HG03103 (cell line): ENCODE measurements around the gene NBL1.

Source experiments
- ATAC-seq: cut with Tn5 transposase; IDR thresholded peaks from one replicate; pipeline ENCODE4 v1.9.1; 2021; ENCODE audit warnings: low read depth; ENCODE audit not compliant: unreplicated experiment

The NBL1 gene

DNA sequence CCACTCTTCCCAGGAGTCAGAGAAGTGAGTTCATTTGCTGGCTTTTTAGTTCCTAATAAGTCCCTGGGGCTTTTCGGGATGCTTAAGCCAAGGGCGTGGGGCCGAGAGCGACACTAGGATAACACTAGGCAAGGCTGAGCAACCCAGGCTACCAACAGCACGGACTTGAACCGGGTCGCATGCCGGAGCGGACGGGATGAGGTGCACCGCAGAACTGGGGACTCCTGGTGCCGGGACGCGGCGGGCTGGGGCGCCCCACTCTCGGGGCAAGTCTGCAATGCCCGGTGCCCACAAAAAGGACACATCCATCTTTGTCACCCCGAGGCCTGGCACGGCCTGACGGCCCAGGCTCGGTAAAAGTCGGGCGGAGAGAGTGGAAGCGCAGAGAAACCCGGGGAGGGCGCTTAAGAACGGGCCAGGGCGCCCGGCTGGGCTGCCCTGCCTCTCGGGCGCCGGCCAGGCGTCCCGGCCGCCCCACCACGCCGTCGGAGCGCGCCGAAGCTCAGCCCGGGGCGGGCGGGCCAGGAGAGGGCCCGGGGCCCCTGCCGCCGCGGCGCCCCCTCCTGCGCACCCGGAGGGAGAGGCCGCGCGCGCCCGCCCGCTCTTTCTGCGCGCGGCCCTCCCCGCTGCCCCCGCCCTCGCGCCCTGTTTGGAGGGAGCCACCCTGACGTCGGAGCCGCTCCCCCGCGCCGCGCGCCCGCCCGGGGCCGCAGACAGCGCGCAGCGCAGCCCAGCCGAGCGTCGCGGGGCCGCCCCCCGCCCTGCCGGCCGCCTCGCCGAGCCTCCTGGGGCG lies at the start of gene NBL1:
Gene NBL1 (plus strand): TSS at position 710 of the 793 bp plus-strand sequence. CDS start 10,720 bp downstream, outside the sequence.
- ATAC-seq = no peak

- no peak for ATAC-seq
These were observed 47.9 kb upstream of the NBL1 start for GRCh38 chr1:19596065-19596713.

DNA sequence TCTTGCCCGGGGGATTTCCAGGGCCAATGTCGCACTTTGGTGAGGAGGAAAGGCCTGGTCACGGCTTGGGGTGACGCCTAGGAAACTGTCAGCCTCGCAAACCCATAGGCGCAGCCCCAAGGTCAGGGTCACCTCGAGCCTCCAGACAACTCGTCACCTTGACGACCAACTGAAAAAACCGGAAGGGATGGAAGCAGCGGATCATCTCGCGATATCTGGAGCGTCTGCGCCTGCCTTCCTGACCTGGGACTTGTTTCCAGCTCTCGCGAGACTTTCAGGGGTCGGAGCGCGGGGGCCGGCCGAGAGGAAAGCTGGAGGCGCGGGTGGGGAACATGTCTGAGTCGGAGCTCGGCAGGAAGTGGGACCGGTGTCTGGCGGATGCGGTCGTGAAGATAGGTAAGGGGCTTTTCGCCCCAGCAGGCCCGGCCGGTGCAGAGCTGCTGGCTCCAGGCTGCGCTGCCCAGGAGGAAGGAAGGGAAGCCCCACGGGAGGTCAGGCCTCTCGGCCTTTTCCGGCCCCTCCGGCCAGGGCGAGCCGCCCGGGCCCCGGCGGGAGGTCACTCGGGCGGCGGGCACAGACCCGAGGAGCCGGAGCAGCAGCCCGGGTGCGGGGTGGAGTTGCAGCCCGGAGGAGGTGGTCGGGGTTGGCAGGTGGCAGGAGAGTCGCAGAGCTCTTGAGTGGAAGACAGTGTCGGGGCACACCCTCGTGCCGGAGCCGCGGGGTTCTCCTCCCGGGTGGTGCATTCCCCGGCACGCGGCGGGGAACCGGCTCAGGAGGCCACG lies 47.2 kb upstream of the NBL1 start:
- peak; percentile 87 for ATAC-seq

- no peak for ATAC-seq
These were observed 46.4 kb upstream of the NBL1 start for GRCh38 chr1:19597496-19598309.

DNA sequence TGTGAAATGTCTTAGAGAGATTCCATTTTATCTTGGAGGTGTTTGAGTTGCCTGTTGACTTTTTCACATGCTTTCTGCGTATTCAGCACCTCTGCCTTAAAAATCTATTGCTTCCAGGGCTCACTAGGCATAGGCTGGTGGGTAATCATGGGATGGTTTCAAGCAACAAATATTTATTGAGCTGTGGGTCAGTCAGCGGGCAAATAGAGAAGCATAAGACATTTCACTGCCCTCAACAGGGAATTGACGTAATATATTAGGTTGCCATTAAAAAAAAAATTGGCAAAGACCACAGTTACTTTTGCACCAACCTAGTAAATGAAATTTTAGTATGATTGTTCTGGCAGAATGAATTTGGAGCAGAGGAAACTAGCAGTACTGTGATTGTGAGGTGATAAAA lies 44.3 kb upstream of the NBL1 start:
- ATAC-seq = no peak

- no peak for ATAC-seq
These were observed 41.6 kb upstream of the NBL1 start for GRCh38 chr1:19602486-19602885.

DNA sequence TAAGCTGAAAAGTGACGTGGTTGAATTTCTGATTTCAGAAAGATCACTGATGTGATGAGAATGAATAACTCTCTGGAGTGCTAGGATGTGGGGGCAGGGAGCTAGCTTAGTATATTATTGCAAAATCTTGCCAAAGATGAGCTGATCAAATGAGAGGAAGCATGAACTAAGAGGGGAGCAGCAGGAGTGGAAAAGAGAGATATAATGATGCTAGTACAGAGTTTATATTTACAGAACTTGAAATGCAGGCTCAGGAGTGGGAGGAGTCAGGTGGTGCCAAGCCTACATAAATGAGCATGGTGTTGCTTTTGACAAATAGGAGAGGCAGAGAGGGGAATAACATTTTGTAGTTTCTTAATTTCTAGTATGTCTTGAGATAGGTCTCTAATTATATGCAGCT lies 38.1 kb upstream of the NBL1 start:
- ATAC-seq = no peak

- no peak for ATAC-seq
These were observed 37.1 kb upstream of the NBL1 start for GRCh38 chr1:19606817-19607642.

- no peak for ATAC-seq
These were observed 35.9 kb upstream of the NBL1 start for GRCh38 chr1:19608232-19608631.

DNA sequence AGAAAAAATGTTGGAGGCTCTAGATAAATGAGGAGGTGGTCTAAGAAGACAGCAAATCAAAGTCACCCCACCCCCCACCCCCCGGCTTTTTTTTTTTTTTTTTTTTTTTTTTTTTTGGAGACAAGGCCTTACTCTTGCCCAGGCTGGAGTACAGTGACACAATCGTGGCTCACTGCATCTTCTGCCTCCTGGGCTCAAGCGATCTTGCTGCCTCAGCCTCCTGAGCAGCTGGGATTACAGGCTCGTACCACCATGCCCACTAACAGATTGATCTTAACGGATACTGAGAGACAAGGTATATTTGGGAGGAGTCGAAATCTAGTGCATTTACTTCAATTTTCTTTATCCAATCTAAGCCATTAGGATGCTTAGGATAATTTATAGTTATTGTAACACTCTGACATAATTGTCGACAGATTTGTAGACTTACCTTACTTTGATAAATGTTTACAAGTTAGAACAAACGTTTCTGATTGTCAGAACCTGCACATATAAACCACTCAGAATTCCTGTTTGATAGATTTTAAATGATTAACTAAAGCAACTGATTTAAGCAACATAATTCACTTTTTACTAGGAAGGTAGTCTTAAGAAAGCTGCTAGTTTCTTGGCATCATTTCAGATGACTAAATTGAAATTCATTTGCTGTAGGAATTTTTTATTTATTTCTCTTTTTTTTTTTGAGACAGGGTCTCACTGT lies 33.7 kb upstream of the NBL1 start:
- no peak for ATAC-seq

GRCh38 chr1:19612530-19612929 lies 31.6 kb upstream of the NBL1 start:
- ATAC-seq = no peak

- no peak for ATAC-seq
These were observed 30.9 kb upstream of the NBL1 start for GRCh38 chr1:19613171-19613703.

DNA sequence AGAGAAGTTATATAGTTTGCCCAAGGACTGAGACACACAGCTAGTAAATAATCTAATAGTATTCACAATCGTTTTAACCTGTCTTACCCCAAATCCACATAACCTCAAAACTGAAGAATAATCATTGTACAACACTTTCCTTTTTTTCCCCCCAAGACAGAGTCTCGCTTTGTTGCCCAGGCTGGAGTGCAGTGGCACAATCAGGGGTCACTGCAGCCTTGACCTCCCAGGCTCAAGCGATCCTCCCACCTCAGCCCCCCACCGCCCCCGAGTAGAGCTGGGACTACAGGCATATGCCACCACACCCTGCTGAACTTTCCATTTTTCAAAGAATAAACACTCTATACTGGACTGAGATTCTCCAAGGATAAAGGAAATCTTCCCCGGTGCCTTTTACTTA lies 28.7 kb upstream of the NBL1 start:
- ATAC-seq = no peak

GRCh38 chr1:19616489-19616888 lies 27.6 kb upstream of the NBL1 start:
- ATAC-seq = no peak

DNA sequence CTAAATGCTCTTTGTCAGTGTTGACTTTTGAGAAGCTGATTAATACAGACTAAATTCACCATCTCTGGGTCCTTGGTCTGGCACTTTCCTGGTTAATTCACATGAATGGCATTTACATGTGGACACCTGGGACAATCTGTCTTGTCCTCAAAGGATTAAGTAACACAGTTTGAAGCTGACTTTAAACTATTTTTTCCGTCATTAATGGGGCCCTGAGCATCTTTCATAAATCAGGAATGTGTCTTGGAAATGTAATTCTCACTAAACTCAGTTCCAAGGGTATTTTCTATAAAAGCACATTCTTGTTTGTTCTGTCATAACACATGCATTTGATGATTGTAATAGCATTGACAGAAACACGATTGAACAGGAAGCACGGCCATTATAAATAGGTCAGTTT lies 26.7 kb upstream of the NBL1 start:
- no peak for ATAC-seq

GRCh38 chr1:19618428-19618827 lies 25.7 kb upstream of the NBL1 start:
- ATAC-seq = no peak

DNA sequence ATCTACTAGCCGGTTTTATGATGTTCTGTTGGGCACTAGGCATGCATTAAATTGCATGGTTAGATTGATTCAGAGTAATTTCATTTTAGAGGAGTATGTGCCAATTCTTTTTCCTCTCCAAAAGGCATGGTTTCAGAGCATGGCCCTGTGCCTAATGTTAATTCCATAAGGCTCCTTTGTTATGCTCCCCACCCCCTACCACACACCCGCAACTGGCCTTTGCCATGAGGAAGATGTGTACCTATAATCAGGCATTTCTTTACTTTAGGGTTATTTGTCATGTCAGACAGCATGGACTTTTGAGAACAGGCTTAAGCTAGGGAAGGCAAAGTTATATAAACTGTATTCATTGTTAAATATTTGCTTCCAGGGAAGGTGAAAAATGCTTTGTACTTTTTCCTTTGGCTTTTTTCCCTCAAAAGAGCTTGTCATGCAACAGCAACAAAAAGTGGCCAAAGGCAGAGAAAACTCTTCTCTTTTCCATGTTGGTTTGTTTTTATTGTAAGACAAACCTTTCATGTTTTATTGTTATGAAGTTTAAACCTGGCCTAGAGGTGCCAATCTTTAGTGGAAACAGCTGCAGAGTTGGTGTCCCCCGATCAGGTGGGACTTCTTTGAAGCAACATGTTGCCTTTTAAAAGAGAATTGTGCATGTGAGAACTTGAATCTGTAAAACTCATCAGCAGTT lies 24.3 kb upstream of the NBL1 start:
- ATAC-seq = no peak

DNA sequence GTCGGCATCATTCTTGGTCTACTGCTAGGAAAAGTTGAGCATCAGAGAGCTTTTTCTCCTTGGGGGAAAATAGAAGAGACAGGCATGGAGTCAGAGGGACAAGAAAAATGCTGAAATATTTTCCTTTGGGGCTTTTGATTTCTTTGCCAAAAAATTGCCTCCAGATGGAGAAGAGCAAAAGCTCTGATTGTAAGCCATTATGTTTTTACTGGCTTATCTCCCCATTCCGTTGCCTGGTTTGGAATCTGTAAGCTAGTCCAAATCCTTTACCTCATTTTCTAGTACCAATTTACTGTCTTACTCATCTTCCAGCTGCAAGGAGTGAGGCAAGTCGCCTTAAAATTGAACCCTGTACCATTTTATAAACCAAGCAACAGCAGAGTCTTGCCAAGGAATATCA lies 23.3 kb upstream of the NBL1 start:
- ATAC-seq = no peak
